H9 (cell line): ENCODE results near the gene RELL1. TPM values are rescaled to one million over a fixed set of nuclear protein-coding genes. Genes with fewer than 3 reads are reported as not detected.
"Not testable (repeated sequence)": the region's sequence is repeated elsewhere in the genome, so short reads cannot be mapped to it uniquely, and the experiment has no call there.

Experiments
- DNase-seq: peaks from one replicate; pipeline ENCODE4 v3.0.0-alpha.2; 2017
- H2AFZ ChIP-seq: one replicate; pipeline ENCODE4 v1.6.1; 2013; ENCODE audit warnings: mild to moderate bottlenecking, low read length, control low read depth, moderate library complexity
- H2AK5ac ChIP-seq: 2 replicates; pipeline ENCODE4 v1.6.1; 2013; ENCODE audit warnings: low read length, control low read depth, mixed read lengths; ENCODE audit not compliant: insufficient read length
- H2BK120ac ChIP-seq: one replicate; pipeline ENCODE4 v1.6.1; 2013; ENCODE audit warnings: low read depth, mild to moderate bottlenecking, low read length, control low read depth, inconsistent platforms; ENCODE audit not compliant: poor library complexity, severe bottlenecking
- H2BK12ac ChIP-seq: 2 replicates; pipeline ENCODE4 v1.6.1; 2013; ENCODE audit warnings: low read length, control low read depth, mixed read lengths, low read depth; ENCODE audit not compliant: insufficient read length
- H2BK15ac ChIP-seq: 2 replicates; pipeline ENCODE4 v1.6.1; 2013; ENCODE audit warnings: low read depth, low read length, control low read depth
- H2BK20ac ChIP-seq: one replicate; pipeline ENCODE4 v1.6.1; 2013; ENCODE audit warnings: low read depth, mild to moderate bottlenecking, low read length, control low read depth, inconsistent platforms; ENCODE audit not compliant: poor library complexity, severe bottlenecking
- H2BK5ac ChIP-seq: 2 replicates; pipeline ENCODE4 v1.6.1; 2013; ENCODE audit warnings: low read length, control low read depth, mixed read lengths; ENCODE audit not compliant: insufficient read length
- H3K14ac ChIP-seq: 2 replicates; pipeline ENCODE4 v1.6.1; 2013; ENCODE audit warnings: low read length, control low read depth; ENCODE audit not compliant: insufficient read depth
- H3K18ac ChIP-seq: 2 replicates; pipeline ENCODE4 v1.6.1; 2013; ENCODE audit warnings: low read depth, mild to moderate bottlenecking, mixed read lengths, low read length, control low read depth; ENCODE audit not compliant: insufficient read length
- H3K23ac ChIP-seq: 2 replicates; pipeline ENCODE4 v1.6.1; 2013; ENCODE audit warnings: low read length, control low read depth, mixed read lengths, low read depth; ENCODE audit not compliant: insufficient read length
- H3K23me2 ChIP-seq: 2 replicates; pipeline ENCODE4 v1.6.1; 2013; ENCODE audit warnings: low read depth, mild to moderate bottlenecking, mixed read lengths, low read length, control low read depth; ENCODE audit not compliant: insufficient read length, poor library complexity, severe bottlenecking
- H3K27ac ChIP-seq: 2 replicates; pipeline ENCODE4 v1.5.1; 2013; ENCODE audit warnings: low read length, control low read depth, mixed read lengths, low read depth; ENCODE audit not compliant: insufficient read length
- H3K27me3 ChIP-seq: 2 replicates; pipeline ENCODE4 v1.6.1; 2013; ENCODE audit warnings: low read length, control low read depth, inconsistent platforms; ENCODE audit not compliant: insufficient read depth
- H3K4ac ChIP-seq: 2 replicates; pipeline ENCODE4 v1.6.1; 2013; ENCODE audit warnings: low read depth, mild to moderate bottlenecking, control low read depth, inconsistent platforms, low read length, moderate library complexity
- H3K4me1 ChIP-seq: 2 replicates; pipeline ENCODE4 v1.6.1; 2013; ENCODE audit warnings: low read length, control low read depth, inconsistent platforms; ENCODE audit not compliant: insufficient read depth
- H3K4me2 ChIP-seq: 2 replicates; pipeline ENCODE4 v1.6.1; 2013; ENCODE audit warnings: low read length, control low read depth, mixed read lengths; ENCODE audit not compliant: insufficient read length, insufficient read depth
- H3K56ac ChIP-seq: 2 replicates; pipeline ENCODE4 v1.6.1; 2013; ENCODE audit warnings: low read depth, mild to moderate bottlenecking, mixed read lengths, low read length, control low read depth; ENCODE audit not compliant: insufficient read length
- H3K79me1 ChIP-seq: 2 replicates; pipeline ENCODE4 v1.6.1; 2013; ENCODE audit warnings: low read depth, mild to moderate bottlenecking, moderate library complexity, low read length, control low read depth, inconsistent platforms; ENCODE audit not compliant: insufficient read depth, poor library complexity, severe bottlenecking
- H3K79me2 ChIP-seq: 2 replicates; pipeline ENCODE4 v1.6.1; 2013; ENCODE audit warnings: low read length, control low read depth, inconsistent platforms; ENCODE audit not compliant: insufficient read depth
- H3K9ac ChIP-seq: 2 replicates; pipeline ENCODE4 v1.6.1; 2013; ENCODE audit warnings: low read length, control low read depth, mixed read lengths; ENCODE audit not compliant: insufficient read length; ENCODE audit errors: extremely low read depth
- H3K9me3 ChIP-seq: one replicate; pipeline ENCODE4 v1.6.1; 2013; ENCODE audit warnings: low read depth, low read length, inconsistent platforms; ENCODE audit not compliant: control insufficient read depth
- H3T11ph ChIP-seq: one replicate; pipeline ENCODE4 v1.6.1; 2013; ENCODE audit warnings: mild to moderate bottlenecking, low read length, control low read depth, inconsistent platforms
- H4K20me1 ChIP-seq: one replicate; pipeline ENCODE4 v1.6.1; 2013; ENCODE audit not compliant: control insufficient read depth, insufficient read length, insufficient read depth
- H4K5ac ChIP-seq: 2 replicates; pipeline ENCODE4 v1.6.1; 2013; ENCODE audit warnings: low read depth, mild to moderate bottlenecking, mixed read lengths, low read length, control low read depth; ENCODE audit not compliant: insufficient read length
- H4K8ac ChIP-seq: replicated peaks from 2 replicates; pipeline ENCODE4 v1.6.1; 2013; ENCODE audit warnings: low read length, control low read depth, mixed read lengths, low read depth; ENCODE audit not compliant: insufficient read length
- H4K91ac ChIP-seq: 2 replicates; pipeline ENCODE4 v1.6.1; 2013; ENCODE audit warnings: low read depth, mild to moderate bottlenecking, moderate library complexity, mixed read lengths, low read length, control low read depth; ENCODE audit not compliant: insufficient read length
- H3K27ac Mint-ChIP-seq, 3 experiments: 2 replicates in 2 of 3; 3 replicates in 1 of 3; pipeline ENCODE4 v1.8.0; 2020 to 2021; ENCODE audit warnings: mixed read lengths in 3 of 3, mild to moderate bottlenecking in 1 of 3, moderate library complexity in 1 of 3
- H3K27me3 Mint-ChIP-seq: 2 replicates; pipeline ENCODE4 v1.8.0; 2021; ENCODE audit warnings: low read depth, mild to moderate bottlenecking, moderate library complexity, mixed read lengths
- H3K36me3 Mint-ChIP-seq, 3 experiments: 2 replicates in 2 of 3; 3 replicates in 1 of 3; pipeline ENCODE4 v1.8.0; 2020 to 2021; ENCODE audit warnings: low read depth in 3 of 3, mixed read lengths in 3 of 3; ENCODE audit not compliant: insufficient read depth in 1 of 3
- H3K4me1 Mint-ChIP-seq, 2 experiments: 2 replicates each; pipeline ENCODE4 v1.8.0; 2020; ENCODE audit warnings: mixed read lengths in 2 of 2
- H3K4me3 Mint-ChIP-seq, 2 experiments: 2 replicates in 1 of 2; 3 replicates in 1 of 2; pipeline ENCODE4 v1.8.0; 2020 to 2021; ENCODE audit warnings: mild to moderate bottlenecking in 2 of 2, mixed read lengths in 2 of 2, moderate library complexity in 1 of 2
- H3K9me3 Mint-ChIP-seq, 2 experiments: 2 replicates in 1 of 2; 3 replicates in 1 of 2; pipeline ENCODE4 v1.8.0; 2020; ENCODE audit warnings: mild to moderate bottlenecking in 2 of 2, mixed read lengths in 2 of 2, moderate library complexity in 1 of 2
- WGBS: extraction: QIAGEN DNeasy Blood & Tissue Kit; methylation state at CpG from one replicate; pipeline ENCODE4 v1.1.7; 2013; ENCODE audit warnings: missing lambda C conversion rate, low lambda C conversion rate, mixed read lengths; ENCODE audit not compliant: insufficient read length; ENCODE audit errors: extremely low coverage; 5-methylcytosine and 5-hydroxymethylcytosine counted together
- total RNA-seq: library from RNA; stranded (reverse); gene quantifications from 2 replicates; pipeline ENCODE4 v1.2.1, GENCODE V29; 2021
- TF ChIP-seq, protein P1 (sequence below): fragments of 200-600 bp; sonication (generic); conservative IDR thresholded peaks from 3 replicates; pipeline ENCODE4 v1.8.0; 2021; ENCODE audit warnings: antibody characterized with exemption, mild to moderate bottlenecking

The RELL1 gene
- total RNA-seq, 1 experiment from 2014 or later = 10.8 TPM

DNA sequence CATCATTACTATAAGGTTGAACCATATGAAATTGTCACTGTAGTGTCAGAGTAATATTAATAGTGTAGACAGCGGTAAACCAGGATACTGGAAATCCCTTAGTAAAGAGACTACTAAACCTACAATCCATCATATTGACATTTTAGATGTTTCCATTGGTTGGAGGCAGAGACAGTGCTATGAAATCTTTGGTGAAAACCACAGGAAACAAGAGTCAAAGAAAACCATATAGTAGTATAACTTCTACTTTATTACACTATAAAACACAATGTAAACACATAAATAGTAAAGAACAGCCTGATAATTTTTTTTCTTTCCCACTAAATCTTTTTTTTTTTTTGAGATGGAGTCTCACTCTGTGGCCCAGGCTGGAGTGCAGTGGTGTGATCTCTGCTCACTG lies 15.9 kb downstream of the RELL1 start:
- no peak for DNase-seq
- peaks cover 20 to 23% of the 10 kb centered on the region in 2 experiments for H3K4me1 Mint-ChIP-seq
- Histone ChIP-seq H2AK5ac (no peak overlapping the region), H3K4me2 (no peak overlapping the region), H3K4ac (no peak overlapping the region), H2BK120ac (no peak overlapping the region), H3K4me1 (no peaks in the 10 kb centered on the region; the same call in 1 of the 2 replicates), H3K23me2 (no peaks in the 10 kb centered on the region), H3T11ph (no peak overlapping the region), H4K5ac (no peak overlapping the region), H3K23ac (no peak overlapping the region), H3K27ac (no peak overlapping the region), H4K20me1 (no peaks in the 10 kb centered on the region), H2BK20ac (no peak overlapping the region), H3K9me3 (no peaks in the 10 kb centered on the region), H3K79me2 (no peaks in the 10 kb centered on the region; the same call in 1 of the 2 replicates), H3K18ac (no peak overlapping the region), H3K79me1 (no peaks in the 10 kb centered on the region), H2AFZ (no peak overlapping the region), H4K91ac (no peak overlapping the region), H2BK15ac (no peak overlapping the region), H2BK5ac (no peak overlapping the region), H3K56ac (no peak overlapping the region), H4K8ac (no peak overlapping the region), H3K27me3 (no peaks in the 10 kb centered on the region), H3K9ac (no peak overlapping the region), H2BK12ac (no peak overlapping the region), H3K14ac (no peak overlapping the region)
- no CpG with 5 or more reads among the region's 1 CpG for WGBS
- H3K4me3 Mint-ChIP-seq = no peak overlapping the region
- H3K36me3 Mint-ChIP-seq = peaks cover 3 to 9% (median 4%) of the 10 kb centered on the region in 3 experiments; a peak in 6 of 7 replicates
- H3K9me3 Mint-ChIP-seq = peaks cover 2 to 5% of the 10 kb centered on the region in 2 experiments; a peak in 3 of 5 replicates
- H3K27ac Mint-ChIP-seq = no peak overlapping the region
- H3K27me3 Mint-ChIP-seq = peaks cover 9% of the 10 kb centered on the region
- TF ChIP-seq, protein P1, sequence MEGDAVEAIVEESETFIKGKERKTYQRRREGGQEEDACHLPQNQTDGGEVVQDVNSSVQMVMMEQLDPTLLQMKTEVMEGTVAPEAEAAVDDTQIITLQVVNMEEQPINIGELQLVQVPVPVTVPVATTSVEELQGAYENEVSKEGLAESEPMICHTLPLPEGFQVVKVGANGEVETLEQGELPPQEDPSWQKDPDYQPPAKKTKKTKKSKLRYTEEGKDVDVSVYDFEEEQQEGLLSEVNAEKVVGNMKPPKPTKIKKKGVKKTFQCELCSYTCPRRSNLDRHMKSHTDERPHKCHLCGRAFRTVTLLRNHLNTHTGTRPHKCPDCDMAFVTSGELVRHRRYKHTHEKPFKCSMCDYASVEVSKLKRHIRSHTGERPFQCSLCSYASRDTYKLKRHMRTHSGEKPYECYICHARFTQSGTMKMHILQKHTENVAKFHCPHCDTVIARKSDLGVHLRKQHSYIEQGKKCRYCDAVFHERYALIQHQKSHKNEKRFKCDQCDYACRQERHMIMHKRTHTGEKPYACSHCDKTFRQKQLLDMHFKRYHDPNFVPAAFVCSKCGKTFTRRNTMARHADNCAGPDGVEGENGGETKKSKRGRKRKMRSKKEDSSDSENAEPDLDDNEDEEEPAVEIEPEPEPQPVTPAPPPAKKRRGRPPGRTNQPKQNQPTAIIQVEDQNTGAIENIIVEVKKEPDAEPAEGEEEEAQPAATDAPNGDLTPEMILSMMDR = no peak

- not testable (repeated sequence) for H3K23me2 ChIP-seq, H4K91ac ChIP-seq, H2BK15ac ChIP-seq, H3K9me3 Mint-ChIP-seq, H3K9me3 ChIP-seq, H3K4me3 Mint-ChIP-seq, H4K5ac ChIP-seq, H3K14ac ChIP-seq, H3K27ac ChIP-seq, H4K20me1 ChIP-seq, H2BK120ac ChIP-seq, H3K36me3 Mint-ChIP-seq, H2BK20ac ChIP-seq, H3T11ph ChIP-seq, H2AFZ ChIP-seq, H3K9ac ChIP-seq, H3K79me1 ChIP-seq, H2AK5ac ChIP-seq, H2BK5ac ChIP-seq, H4K8ac ChIP-seq, H3K56ac ChIP-seq, H3K18ac ChIP-seq, H3K23ac ChIP-seq, H3K4me2 ChIP-seq, H3K4ac ChIP-seq, H3K27me3 ChIP-seq, H3K79me2 ChIP-seq, H3K4me1 ChIP-seq, H2BK12ac ChIP-seq, H3K27ac Mint-ChIP-seq, DNase-seq
- WGBS = no CpG with 5 or more reads among the region's 26 CpGs
- Mint-ChIP-seq H3K4me1 (peaks cover 28 to 33% of the 10 kb centered on the region in 2 experiments), H3K27me3 (peaks cover 13% of the 10 kb centered on the region)
Measured at GRCh38 chr4:37669124-37669523, 17.1 kb downstream of the RELL1 start.
